Fibroblast of skin of right biceps (primary cell): Measurements from ENCODE around the gene RAB3B.
"Not testable (repeated sequence)": the region's sequence is repeated elsewhere in the genome, so short reads cannot be mapped to it uniquely, and the experiment has no call there.

Experiments
- DNase-seq: peaks from one replicate; pipeline ENCODE4 v3.0.0-alpha.2; 2013

RAB3B gene

GRCh38 chr1:51988254-51988653 lies 2.2 kb downstream of the RAB3B start:
- no peak for DNase-seq

DNA sequence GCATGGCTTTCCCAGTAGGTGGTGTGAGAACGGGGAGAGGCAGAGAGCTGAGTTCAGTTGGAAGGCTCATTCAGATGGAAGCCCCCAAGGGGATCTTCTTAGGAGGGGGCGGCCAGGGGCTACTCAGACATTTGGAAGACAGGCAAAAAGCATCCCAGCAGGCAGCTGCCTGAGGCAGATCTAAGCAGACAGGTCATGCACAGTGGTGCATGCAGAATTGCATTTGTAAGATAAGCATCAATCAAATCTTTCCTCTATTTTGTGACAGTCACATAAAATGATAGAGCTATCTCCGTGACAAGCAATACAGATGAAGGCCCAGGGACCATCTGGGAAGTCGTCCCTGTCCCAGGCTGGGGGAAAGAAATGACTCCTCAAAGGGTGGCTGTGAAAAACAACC lies 3.8 kb downstream of the RAB3B start:
- DNase-seq = no peak

GRCh38 chr1:51982161-51982560 lies 8.3 kb downstream of the RAB3B start:
- DNase-seq = no peak

GRCh38 chr1:51981555-51981954 lies 8.9 kb downstream of the RAB3B start:
- DNase-seq = no peak

DNA sequence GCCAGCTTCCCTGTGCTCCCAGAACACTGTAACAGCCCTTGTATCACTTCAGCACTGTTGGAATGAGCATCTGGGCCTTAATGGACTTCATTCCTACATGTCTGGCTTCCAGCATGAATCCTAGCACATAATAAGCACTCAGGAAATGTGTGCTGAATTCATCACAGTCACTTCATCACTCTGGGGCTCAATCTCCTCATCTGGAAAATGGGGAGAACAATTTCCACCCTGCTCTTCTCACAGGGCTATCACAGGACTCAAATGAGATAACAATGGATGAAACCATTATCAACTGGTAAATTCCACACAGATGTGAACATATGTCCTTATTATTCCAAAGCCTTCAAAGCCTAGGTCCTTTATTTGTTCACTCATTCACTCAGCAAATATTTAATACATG lies 12.4 kb downstream of the RAB3B start:
- DNase-seq = no peak

DNA sequence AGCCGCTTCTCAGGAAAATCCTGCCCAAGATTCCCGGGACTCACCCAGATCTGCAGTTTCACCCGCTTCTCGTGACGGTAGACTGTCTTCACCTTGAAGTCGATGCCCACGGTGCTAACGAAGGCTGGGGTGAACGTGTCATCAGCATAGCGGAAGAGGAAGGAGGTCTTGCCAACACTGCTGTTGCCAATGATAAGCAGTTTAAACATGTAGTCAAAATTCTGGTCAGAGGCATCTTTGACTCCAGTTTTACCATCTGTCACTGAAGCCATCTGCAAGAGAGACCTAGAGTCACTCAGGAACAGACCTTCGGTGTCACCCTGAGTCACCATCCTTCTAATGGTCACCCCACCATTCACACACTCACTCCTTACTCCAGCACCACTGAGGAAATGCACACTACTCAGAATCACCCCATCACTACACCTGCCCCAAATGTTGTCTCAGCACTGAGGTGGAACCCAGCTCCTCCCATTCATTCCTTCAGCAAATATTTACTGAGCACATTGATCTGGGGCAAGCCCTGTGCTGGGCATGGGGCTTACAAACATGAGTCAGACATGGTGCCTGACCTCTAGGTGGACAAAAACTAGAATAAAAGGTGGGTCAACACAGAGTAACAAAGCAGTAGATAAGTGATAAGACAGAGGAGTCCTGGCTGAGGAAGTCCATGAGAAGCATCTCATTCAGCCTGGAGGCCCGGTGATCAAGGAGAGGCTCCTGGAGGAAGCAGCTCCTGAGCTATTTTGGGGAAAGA lies 13.5 kb downstream of the RAB3B start:
- DNase-seq = no peak

DNA sequence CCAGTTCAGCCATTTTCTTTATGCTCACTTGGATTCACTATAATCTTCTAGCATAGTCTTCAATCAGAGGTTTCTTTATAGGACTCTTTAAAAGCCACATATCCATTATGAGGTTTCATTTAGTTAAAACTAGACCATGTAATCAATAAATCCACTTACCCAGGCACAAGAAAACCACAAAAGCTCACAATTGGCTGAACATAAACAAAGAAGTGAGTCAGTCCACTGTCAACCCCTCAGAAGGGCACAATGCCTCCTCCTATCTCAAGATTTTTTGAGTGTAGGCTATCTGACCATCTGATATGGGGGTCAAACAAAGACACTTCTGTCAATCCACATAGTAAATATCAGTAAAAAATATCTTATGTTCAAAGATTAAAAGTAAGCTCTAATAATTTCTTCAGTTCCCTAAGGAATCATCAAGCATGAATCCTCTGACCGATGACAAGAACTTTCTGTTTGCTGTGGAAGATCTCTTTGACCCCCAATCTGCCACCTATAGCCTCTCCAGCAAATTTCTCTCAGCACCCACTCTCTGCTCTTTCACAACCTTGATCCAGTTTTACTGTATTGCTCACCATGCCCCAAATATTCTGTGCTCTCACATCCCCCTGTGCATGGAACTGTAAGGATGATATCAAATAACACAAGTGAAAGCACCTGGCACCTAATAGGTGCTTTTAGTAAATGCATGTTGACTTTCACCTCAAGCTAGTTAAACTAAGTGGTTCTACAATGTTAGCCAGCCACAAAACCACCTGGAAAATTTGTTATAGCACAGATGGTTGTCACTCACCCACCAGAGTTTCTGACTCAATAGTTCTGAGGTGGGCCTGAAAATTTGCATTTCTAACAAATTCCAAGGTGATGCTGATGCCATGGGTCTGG lies 16.7 kb downstream of the RAB3B start:
- DNase-seq = no peak

DNA sequence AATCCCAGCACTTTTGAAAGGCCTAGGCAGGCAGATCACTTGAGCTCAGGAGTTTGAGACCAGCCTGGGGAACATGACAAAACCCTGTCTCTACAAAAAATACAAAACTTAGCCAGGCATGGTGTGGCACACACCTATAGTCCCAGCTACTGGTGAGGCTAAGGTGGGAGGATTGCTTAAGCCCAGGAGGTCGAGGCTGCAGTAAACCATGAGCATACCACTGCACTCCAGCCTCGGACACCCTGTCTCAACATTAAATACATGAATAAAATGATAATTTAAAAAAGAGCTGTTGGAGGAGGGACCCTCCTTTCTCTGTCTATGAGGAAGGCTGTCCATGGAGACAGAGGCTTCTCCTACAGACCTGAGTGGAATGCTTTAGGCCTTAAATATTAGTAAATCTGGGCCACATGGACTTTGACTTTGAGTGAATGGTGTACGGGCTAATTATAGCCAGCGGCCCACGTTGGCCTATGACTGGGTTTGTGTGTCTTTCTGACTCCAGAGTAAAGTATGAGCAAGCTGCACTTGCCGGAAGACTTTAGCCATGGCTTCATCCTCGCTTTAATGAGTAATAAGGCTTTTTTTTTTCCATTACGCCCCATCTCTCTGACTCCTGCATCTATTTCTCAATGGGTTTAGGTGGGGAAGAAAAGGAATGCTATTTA lies 21.3 kb downstream of the RAB3B start:
- peak; percentile 96 for DNase-seq

DNA sequence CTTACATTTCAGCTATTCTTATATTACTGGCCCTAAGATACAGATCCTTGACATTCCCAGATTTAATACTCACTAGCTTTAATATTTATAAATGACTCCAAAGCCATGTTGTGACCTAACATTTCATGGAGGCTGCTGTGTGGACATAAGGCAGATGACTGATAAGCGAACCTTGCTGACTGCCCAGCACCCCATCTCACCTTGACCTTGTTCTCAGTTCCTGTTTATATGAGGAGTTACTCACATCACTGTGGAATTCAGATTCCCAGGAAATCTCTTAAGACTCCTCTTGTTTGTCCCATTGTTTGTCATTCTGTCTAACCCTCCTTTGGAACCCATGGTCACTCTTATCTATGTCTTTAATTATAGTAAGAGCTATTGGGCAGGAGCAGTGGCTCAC lies 21.9 kb downstream of the RAB3B start:
- no peak for DNase-seq

GRCh38 chr1:51967213-51967791 lies 23.2 kb downstream of the RAB3B start:
- DNase-seq = not testable (repeated sequence)

DNA sequence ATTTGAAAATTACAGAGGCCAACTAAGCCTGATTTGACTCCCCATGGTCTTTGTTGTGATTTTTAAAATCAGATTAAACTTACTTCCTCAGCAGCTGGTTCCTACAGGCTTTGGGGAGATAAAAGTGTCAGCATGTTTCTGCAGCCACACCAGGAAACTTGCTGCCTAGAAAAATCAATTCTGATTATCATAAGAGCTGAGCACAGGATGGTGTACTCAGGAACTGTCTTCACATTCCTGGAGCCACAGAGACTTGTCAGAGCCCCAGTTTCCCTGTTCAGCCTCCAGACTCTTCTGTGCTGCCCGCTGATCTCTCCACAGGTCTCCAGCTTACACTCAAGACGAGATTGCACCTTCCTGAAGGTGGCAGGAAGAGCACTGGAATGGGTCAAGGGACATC lies 23.9 kb downstream of the RAB3B start:
- no peak for DNase-seq

DNA sequence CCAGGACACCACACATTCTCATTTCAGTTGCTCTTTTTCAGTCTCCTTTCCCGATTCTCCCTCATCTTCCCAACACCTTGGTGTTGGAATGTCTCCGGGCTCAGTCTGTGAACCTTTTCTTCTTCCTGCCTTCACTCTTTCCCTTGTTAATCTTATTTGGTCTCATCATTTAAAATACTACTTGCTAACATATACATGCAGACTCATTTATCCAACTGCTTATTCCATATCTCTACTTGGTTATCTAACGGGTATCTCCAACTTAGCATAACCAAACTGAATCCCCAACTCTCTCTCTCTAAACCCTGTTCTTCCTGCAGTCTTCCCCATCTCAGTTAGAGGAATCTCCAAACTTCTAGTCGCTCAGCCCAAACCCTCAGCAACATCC lies 26.2 kb downstream of the RAB3B start:
- DNase-seq = no peak

DNA sequence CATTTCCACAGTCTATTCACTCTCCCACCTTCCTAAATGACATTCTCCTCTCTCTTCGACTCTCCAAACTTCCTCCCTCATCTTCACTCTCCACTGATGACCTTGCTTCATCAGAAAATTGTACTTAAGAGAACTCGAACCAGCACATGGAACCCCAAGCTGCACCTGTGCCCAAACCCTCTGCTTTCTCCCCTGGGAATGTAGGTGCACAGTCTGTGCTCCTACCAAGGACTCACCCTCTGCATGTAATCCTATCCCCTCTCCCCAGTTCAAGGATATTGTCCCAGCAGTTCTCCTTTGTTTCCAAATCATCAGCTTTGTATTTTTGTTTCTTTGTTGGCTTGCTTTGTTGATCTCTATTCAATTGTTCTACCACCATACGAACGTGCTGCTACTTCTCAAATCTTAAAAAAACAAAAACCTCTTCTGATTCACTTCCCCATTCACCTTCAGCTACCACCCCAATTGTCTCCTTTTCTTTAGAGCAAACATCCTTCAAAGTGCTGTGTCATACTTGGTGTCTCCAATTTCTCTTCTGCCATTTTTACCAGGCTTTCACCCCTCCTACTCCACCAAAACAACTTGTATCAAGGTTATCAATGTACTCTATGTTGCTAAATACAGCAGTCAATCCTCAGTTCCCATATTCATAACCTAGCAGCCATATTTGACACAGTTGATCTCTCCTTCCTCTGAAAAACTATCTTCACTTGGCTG lies 26.8 kb downstream of the RAB3B start:
- no peak for DNase-seq

DNA sequence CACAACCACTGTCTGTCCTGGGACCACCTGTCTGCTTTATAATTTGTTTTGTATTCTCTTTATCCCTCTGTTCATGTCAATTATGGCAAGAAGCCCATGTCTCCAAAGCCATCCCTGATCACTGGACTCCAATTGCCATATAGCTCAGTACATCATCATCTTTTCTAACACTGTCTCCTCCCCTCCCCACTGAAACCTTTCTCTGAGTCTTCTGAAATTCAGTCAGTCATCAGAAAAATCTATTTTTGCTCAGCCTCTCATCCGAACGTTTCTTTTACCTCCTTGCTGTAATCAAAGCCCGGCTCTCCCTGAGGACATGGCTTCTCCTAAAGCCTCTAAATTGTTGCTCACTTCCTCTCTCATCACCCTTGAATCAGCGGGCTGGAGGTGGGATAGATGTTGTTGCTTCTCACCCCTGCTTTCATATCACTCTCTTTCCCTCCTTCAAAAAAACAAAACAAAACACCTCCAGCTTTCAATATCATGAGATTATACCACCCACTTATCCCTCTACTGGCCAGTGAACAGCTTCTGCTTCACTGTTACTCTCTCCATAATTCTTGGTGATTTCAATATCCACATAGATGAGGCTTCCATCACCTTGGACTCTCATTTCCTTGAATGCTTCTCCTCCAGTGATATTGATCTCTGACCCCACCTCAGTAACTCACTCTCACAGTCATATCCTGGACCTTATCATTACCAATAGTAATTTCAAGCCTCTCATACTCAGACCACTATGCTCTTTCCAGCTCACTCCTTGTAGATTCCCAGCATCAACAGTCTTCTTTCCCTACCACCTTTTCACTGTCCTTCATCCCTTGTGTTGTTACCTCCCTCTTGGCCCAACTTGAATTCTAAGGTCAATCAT lies 27.8 kb downstream of the RAB3B start:
- no peak for DNase-seq

DNA sequence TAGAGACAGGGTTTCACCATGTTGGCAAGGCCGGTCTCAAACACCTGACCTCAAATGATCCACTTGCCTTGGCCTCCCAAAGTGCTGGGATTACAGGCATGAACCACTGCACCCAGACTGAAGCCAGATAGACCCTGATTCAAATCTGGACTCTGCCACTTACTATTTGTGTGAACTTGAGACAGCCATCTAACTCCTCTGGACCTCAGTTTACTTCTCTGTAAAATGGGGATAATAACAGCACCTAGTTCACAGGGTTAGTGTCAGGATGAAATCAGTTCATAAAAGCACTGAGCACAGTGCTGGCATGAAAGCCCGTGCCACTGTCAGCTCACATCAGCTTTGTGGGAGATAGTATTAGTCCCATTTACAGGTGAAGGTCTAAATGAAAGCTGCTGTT lies 28.5 kb downstream of the RAB3B start:
- no peak for DNase-seq

GRCh38 chr1:51961231-51961630 lies 29.3 kb downstream of the RAB3B start:
- DNase-seq = no peak

GRCh38 chr1:51960262-51960661 lies 30.2 kb downstream of the RAB3B start:
- no peak for DNase-seq

DNA sequence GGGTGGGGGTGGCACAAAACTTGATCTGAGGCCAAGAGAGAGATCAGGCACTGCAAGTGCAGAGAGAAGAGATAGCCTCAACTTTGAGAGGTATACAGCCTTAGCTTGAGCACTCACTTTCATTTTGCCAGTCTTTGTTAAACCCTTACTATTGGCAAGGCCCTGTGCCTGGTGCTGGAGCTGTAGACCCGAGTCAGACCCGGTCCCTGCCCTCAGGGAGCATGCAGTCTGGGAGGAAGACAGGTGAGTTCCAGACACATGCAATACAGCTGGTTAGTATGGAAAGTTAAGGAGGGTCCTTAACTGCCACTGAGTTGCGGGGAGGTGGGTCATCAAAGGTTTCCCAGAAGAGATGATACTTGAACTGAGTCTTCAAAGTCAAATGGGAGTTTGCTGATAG lies 31.7 kb downstream of the RAB3B start:
- no peak for DNase-seq

- DNase-seq = no peak
Observed at GRCh38 chr1:51957618-51958017, 32.9 kb downstream of the RAB3B start.

DNA sequence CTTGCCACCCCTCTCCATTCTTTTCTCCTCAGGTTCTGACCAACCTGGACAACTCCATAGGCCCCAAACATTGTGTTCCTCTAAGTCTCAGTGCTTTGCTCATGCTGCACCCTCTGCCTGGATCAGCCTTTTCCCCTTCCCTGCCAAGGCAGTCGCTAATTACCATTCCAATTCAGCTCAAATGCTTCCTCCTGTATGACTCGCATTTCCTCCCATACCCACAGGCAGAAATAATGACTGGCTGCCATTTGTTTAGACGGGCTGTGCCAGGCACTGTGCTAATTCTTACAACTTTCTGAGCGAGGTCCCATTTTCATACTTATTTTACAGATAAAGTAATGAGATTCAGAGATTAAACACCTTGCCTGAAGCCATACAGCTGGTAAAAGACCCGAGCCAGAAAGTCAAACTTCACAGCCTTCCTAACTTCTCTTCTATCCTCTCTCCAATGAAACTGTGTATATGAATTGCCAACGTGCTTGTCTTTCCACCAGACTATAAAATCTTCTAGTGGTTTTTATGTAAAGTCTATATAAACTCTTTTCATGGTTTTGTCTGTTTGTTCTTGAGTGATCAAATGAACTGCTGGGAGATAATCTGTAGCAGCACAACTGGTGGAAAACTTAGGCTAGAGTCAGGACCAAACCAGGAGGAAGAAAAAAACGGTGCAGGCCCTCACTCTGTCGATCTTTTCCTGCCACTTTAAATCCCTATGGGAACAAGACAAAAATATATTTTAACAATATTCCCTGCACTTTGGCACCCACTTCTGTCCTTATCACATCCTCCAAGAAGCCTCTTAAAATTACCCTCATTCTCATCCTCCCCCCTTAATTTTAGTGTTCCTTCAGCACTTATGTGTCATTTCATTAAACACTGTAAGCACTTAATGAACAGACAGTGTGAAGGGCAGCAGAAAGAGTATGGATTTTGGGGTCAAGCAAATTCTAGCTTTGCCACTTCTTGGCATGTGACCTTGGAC lies 33.7 kb downstream of the RAB3B start:
- peak; percentile 65 for DNase-seq
